NCI-H1092 treated with DMSO at 0.1 percent for 48 hours (cell line): ENCODE measurements around the gene C1R.

Experiments used
- DNase-seq: peaks from one replicate; lab custom pipeline; 2025; lab: John Stamatoyannopoulos, UW

C1R gene

DNA sequence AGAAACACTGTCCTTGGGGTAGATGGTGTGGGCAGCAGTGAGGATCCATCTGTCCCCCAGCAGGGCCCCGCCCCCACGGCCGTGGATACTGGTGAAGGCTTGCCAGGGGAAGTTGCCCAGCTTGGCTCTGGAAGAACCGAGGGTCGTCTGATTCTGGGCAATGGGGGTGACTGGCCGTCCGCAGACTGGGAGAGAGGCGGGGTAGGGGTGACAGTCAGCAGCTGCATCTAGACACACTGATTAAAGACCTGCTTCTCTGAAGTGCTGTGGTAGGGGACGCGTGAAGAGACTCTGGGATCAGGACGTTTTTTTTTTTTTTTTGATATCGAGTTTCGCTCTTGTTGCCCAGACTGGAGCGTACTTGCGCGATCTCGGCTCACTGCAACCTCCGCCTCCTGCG, 4.7 kb upstream of the C1R start:
- DNase-seq = peak; percentile 40

DNA sequence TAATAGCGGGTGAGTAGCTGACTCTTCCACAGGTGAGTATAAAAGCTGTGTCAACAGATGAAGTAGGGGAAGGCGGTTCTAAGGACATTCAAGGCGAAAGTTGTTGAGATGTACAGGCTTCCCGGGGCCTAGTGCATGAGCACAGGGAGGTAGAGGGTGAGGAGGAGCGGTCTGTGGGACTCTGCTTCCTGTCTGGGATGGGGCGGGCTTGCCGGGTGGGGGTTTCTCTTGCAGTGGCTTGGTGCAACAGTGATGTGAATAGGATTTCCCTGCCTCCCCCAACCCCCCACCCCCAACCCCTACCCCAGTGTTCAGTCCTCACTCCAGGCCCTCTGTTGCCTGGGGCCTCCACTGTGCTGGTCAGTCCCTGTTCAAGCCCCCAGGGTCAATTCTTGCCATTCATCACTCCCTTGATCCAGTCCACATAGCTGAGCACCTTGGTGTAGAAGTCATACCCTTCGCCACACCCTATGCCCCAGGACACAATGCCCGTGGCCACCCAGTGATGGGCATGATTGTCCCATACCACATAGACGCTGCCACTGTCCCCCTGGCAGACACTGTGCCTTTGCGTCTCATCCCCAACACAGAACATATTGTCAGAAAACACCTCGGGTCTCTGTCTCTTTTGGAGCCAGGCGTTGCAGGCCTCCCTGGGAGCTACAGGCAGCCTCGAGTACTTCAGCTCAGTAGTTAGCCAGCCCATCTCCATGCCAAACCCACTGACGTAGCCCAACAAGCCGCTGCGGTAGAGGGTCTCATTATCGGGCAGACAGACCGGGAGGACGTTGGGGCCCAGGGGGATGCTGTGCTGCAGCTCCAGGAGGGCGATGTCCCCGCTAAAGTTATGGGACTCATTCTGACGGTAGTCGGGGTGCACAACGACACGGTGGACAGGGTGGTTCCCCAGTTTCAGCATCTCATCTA, 4.0 kb upstream of the C1R start:
- no peak for DNase-seq

- no peak for DNase-seq
Observed at GRCh38 chr12:7093892-7094291, 1.6 kb upstream of the C1R start.

DNA sequence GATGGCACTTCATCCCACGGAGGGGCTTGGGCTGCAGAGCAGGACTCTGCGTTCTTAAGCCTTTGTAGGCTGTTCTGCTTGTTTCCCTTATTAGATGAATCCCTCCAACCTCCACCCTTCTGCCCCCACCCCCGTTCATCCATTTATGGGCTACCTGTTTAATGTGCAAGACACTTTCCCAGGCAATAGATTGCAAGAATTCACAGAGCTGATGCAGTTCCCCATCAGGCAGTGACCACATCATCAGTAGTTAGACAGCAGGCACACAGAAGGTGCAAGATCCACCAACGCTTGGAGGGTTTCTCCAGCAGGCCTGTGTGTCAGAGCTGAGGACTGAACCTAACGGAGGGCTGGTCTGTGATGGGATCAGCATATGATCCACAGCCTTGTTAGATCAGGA, 1.2 kb upstream of the C1R start:
- DNase-seq = no peak

- no peak for DNase-seq
Observed at GRCh38 chr12:7092986-7093460, 778 bp upstream of the C1R start.

DNA sequence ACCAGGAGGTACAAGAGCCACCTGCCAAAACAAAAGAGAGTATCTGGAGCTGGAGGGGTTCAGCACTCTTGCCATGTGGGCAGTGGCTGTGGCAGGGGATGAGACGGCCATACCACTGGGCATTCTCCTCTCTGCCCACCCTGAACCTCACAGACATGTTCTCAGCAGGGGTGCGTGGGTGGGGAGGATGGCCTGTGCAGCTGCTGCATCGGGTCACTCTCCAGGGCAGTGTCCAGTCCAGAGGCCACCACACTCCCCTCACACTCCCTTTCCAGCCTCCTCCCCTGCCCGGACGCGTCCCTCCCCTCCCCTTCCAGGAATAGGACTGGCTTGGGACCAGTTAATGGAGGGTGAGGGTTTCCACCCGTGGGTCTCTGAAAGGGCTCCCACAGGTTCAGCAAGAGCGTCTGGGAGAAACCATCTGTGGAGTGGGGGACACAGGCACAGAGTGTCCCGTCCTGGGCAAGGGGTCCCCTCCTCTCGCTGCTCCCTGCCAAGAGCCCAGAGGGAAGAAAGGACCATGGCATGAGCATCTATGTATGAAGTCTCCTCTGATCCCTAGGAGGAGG, 501 bp downstream of the C1R start:
- no peak for DNase-seq

GRCh38 chr12:7091171-7091570, 1.1 kb downstream of the C1R start:
- no peak for DNase-seq

- no peak for DNase-seq
Observed at GRCh38 chr12:7090222-7090998, 1.8 kb downstream of the C1R start.

GRCh38 chr12:7089196-7089871, 2.9 kb downstream of the C1R start:
- DNase-seq = no peak

DNA sequence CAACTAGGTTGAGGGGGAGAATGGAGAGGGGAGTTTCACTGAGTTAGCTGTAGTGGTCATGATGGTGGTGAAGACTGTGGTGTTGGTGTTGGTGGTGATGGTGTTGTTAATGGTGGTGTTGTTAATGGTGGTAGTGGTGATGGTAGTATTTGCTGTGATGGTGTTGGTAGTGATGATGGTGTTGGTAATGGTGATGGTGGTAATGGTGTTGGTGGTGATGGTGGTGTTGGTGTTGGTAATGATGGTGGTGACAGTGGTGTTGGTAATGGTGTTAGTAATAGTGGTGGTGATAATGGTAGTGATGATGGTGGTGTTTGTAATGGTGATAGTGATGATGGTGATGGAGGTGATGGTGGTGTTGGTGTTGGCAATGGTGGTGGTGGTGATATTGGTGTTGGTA, 9.1 kb downstream of the C1R start:
- no peak for DNase-seq

GRCh38 chr12:7081037-7081436, 11.2 kb downstream of the C1R start:
- DNase-seq = no peak

GRCh38 chr12:7079826-7080125, 12.5 kb downstream of the C1R start:
- DNase-seq = no peak

DNA sequence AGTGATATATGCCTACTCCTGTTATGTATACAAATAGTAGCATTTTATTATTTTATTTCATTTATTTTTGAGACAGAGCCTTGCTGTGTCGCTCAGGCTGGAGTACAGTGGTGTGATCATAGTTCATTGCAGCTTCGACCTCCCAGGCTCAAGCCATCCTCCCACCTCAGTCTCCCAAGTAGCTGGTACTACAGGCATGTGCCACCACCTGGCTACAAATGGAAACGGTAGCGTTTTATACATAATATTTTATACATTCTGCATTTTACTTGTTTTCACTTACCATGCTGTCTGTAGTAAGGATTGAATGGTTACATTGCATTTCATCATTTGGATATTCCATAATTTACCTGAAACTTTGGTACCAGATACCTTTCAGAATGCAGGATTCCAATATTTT, 14.1 kb downstream of the C1R start:
- no peak for DNase-seq

- DNase-seq = no peak
Observed at GRCh38 chr12:7076493-7076892, 15.8 kb downstream of the C1R start.

DNA sequence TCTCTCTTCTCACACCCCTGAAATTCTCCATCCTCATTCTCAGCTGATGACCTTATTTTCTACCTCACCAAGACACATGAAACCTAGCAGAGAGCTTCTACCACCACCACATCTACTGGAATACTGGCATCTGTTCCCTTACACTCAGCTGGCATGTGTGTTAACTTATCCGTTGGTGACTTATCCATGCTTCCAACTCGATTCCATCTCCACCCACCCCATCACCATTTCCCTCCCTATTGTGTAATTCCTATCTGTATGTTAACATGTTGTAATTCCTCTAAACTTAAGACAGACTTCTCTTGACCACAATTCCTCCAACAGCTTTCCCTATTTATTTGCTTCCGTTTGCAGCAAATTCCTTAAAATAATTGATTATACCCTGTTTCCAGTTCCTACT, 16.3 kb downstream of the C1R start:
- no peak for DNase-seq

DNA sequence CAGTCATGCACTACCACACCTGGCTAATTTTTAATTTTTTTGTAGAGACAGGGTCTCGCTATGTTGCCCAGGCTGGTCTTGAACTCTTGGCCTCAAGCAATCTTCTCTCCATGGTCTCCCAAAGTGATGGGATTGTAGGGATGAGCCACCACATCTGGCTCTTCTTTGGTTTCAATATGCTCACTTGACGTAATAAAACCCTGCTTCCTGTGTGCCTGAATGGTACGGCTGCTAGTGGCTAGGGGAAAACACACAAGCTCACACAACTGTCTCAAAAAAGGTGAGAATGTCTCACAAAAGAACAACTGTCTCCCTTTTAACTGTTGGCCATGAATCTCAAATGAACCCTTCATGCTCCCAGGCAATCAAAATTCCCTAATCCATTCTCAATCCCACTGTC, 16.7 kb downstream of the C1R start:
- no peak for DNase-seq

DNA sequence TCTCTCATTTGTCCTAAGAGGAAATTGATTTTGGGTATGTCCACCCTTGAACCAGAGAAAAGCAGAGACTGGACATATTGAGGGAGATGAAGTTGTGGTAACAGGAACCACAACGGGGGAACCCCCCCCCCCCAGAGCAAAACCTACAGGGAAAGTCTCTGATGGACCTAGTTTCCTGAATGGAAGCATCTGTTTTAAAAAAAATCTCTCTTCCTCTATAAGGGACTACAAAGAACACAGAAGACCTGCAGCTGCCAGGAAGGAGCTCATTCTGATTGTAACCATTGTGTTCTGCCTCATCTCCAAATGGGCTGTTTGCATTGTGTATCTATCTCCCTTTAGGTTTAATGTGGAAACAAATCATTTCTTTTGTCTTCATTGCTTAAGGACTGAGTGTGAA, 18.3 kb downstream of the C1R start:
- DNase-seq = no peak

GRCh38 chr12:7072554-7072953, 19.7 kb downstream of the C1R start:
- DNase-seq = no peak

GRCh38 chr12:7072035-7072434, 20.2 kb downstream of the C1R start:
- DNase-seq = no peak

GRCh38 chr12:7069386-7069785, 22.9 kb downstream of the C1R start:
- no peak for DNase-seq

GRCh38 chr12:7068994-7069346, 23.3 kb downstream of the C1R start:
- DNase-seq = no peak

- DNase-seq = no peak
Observed at GRCh38 chr12:7068240-7068993, 23.8 kb downstream of the C1R start.
